Bronchial epithelial cell (primary cell): Measurements from ENCODE around the gene S100A6. TPM values are rescaled to one million over a fixed set of nuclear protein-coding genes. Genes with fewer than 3 reads are reported as not detected.

Source experiments
- DNase-seq: peaks from one replicate; pipeline ENCODE4 v3.0.0-alpha.2; 2010; ENCODE audit warnings: low read depth
- FAIRE-seq: peaks from 2 replicates; lab custom pipeline; 2011; peaks lifted over from hg19 to GRCh38; lab: Jason Lieb, UNC
- H3K27me3 ChIP-seq: 2 replicates; pipeline ENCODE4 v1.5.1; 2011; ENCODE audit warnings: low read length; ENCODE audit not compliant: control insufficient read depth, insufficient read depth
- H3K36me3 ChIP-seq: 2 replicates; pipeline ENCODE4 v1.5.1; 2011; ENCODE audit warnings: low read length; ENCODE audit not compliant: control insufficient read depth, insufficient read depth
- H3K4me3 ChIP-seq: 2 replicates; pipeline ENCODE4 v1.5.1; 2011; ENCODE audit warnings: mild to moderate bottlenecking, low read depth, low read length, control low read depth
- CTCF ChIP-seq: IDR thresholded peaks from 2 replicates; pipeline ENCODE4 v1.5.1; 2011; ENCODE audit warnings: mild to moderate bottlenecking, moderate library complexity, low read length, control low read depth, inconsistent platforms; ENCODE audit not compliant: insufficient read depth, severe bottlenecking
- total RNA-seq: library from RNA; depleted of rRNA; stranded (reverse); fragments of >200 nt; gene quantifications from 2 replicates; pipeline ENCODE4 v1.2.1, GENCODE V29; 2014

S100A6 gene
- total RNA-seq, 1 donor from 2014 or later, result 2,948 TPM

DNA sequence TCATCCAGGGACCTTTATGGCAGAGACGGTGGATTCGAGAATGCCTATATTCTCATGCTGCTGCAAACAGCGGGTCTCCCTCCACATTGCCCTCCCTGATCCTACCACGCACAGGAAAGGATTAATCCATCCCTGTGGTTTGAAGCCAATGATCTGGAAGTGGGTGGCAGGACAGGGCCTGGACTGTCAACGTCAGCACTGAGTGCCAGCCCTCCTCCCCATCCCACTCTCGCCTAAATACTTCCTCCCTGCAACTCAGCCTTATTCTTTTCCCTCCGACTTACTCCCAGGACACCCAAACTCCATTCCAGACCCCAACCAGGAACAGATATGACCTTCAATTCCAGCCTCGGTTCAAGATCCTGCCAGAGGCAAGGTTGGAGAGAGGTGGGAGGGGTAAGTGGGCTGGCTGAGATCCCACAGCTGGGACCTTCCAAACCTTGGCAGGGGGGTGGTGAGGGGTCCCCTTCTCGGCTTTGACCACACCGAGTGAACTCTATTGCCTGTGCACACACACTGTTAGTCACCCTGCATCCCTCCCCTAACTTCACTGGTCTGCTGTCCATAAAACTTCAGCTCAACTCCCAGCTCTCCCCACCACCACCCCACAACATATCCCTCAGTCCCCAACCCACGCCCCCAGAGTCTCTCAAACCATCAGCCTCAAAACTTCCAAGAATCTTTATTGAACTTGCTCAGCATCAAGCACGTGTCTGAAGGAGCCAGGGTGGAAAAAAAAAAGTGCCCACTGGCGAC lies 7.3 kb upstream of the S100A6 start:
- FAIRE-seq (no peak), DNase-seq (no peak)
- no peak for TF ChIP-seq CTCF
- Histone ChIP-seq H3K36me3 (peaks cover 2% of the 10 kb centered on the region), H3K27me3 (no peaks in the 10 kb centered on the region), H3K4me3 (no peak overlapping the region)

- no peaks in the 10 kb centered on the region for H3K27me3 ChIP-seq
- DNase-seq, result no peak
- no peaks in the 10 kb centered on the region for H3K36me3 ChIP-seq
- no peak overlapping the region for H3K4me3 ChIP-seq
- no peak for TF ChIP-seq CTCF
- no peak for FAIRE-seq
Measured at GRCh38 chr1:153541641-153542590, 6.1 kb upstream of the S100A6 start.

GRCh38 chr1:153540394-153541361 lies 4.9 kb upstream of the S100A6 start, which contains the start of gene S100A5:
S100A5 (minus strand) TSS chr1:153540934; CDS start chr1:153540191, 743 bp downstream.
- FAIRE-seq, result no peak
- H3K4me3 ChIP-seq, result no peak within 1 kb of the TSS
- TF ChIP-seq CTCF, result no peak

GRCh38 chr1:153539395-153540093 lies 3.8 kb upstream of the S100A6 start:
- no peak for FAIRE-seq
- DNase-seq, result no peak
- no peak for TF ChIP-seq CTCF
- Histone ChIP-seq H3K27me3 (no peaks in the 10 kb centered on the region), H3K36me3 (peaks cover 9% of the 10 kb centered on the region), H3K4me3 (no peak overlapping the region)

More at GRCh38 chr1:153540394-153541361, 4.9 kb upstream of the S100A6 start, which contains the start of gene S100A5:
- DNase-seq, result peak; percentile 71
- no peaks in the 10 kb centered on the region for H3K36me3 ChIP-seq
- no peaks in the 10 kb centered on the region for H3K27me3 ChIP-seq
